KBM-7 (cell line): ENCODE results near the gene DPP6.

Experiments used
- DNase-seq: peaks from one replicate; pipeline ENCODE4 v3.0.0-alpha.2; 2015
- in situ Hi-C: fragments of 300-500 bp; cut with MboI; formaldehyde crosslinking; loops from 2 replicates; pipeline ENCODE4 v1.14.3; 2020; ENCODE audit warnings: low sequenced_read_pairs, low pct_unique_long_range_greater_than_20kb, mixed read lengths

DPP6 gene

DNA sequence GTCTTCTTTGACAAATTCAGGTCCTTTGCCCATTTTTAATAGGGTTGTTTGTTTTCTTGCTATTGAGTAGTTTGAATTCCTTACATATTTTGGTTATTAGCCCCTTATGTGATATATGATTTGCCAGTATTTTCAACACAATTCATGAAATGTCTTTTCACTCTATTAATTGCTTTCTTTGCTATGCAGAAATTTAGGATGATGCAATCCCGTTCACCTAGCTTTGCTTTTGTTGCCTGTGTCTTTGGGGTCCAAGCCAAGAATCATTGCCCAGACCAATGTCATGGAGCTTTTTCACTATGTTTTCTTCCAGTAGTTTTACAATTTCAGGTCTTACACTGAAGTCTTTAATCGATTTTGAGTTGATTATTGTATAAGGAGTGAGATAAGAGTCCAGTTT is 796.3 kb downstream of the DPP6 start:
- in situ Hi-C loops: no loop called here
- no peak for DNase-seq

DNA sequence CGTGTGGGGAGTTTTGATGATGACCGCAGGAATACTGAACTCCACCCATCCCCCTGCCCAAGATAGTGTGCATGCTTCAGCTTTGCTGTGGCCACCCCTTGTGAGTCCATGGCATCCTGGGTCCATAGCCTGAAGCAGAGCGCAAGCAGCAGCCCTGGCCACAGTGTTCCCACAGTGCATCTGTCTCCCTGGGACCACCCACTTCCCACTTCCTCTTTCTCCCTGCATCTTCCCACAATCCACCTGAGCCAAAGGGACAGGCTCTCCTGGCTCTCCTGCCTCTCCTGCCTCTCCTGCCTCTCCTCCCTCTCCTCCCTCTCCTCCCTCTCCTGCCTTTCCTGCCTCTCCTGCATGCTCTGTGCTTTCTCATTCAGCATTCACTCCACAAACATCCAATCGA is 800.0 kb downstream of the DPP6 start:
- in situ Hi-C loops: no loop called here
- DNase-seq: no peak

DNA sequence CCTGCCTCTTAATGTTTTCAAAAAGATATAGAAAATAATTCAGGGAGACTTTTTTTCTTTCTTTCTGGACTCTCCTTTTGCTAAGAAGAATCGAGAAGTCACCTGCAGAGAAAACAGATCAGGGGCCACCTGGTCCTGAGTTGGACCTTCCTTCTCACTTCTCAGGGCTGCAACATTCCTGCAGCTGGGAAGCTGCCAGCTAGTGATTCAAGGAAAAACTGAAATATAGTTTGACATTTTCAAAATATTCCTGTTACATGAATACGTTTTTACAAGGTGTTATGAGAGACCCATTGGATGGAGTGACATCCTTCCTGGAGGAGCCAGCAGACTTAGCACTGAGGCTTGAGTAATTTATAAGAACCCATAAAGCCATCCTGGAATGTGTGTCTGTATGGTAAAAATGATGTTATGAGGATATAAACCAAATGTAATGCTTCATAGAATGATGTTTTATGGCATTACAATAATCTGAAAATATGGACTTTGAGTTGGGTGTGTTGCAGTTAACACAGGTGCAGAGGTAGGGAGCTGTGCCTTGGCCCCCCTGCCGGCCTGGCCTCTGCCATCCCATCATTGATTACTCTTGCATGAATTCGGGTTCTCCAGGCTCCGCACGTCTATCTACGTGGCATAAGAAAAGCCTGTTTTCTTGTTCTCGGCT is 801.0 kb downstream of the DPP6 start:
- DNase-seq: no peak
- in situ Hi-C loops: no loop called here

DNA sequence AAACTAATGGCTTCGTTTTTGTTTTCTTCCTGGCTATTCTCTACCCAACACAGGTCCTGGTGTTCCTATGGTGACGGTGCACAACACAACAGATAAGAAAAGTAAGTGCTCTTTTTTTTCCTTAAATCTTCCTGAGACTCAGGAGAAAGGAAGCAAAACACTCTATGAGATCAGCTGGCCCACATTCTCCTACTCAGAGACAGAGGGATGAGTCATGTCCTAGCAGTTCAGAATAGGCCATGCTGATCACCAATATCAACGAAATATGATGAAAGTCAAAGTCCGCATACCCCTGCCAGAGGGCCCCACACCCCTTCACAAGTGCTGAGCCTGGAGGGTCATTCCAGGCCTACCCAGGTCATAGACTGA is 801.5 kb downstream of the DPP6 start:
- in situ Hi-C loops: no loop called here

DNA sequence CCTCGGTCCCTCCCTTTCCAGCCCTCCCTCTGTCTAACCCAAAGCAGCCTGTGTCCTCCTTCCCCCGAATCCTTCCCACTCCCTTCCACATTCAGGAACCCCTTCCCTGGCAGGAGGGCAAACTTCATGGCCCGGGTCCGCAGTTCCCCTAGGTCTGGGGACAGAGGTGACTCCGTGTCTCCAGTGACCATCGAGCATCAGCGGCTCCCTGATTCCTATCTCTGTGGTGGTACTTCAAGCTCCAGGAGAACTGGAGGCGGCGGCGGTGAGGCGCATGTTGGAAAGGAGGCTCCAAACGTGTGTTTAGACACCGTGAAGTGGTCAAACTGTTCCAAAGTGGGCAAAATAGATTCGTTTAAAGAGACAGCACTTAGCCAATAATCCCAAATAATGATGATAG is 802.6 kb downstream of the DPP6 start:
- no peak for DNase-seq
- in situ Hi-C loops: no loop called here

More for the DNA sequence above, 801.5 kb downstream of the DPP6 start:
- no peak for DNase-seq

DNA sequence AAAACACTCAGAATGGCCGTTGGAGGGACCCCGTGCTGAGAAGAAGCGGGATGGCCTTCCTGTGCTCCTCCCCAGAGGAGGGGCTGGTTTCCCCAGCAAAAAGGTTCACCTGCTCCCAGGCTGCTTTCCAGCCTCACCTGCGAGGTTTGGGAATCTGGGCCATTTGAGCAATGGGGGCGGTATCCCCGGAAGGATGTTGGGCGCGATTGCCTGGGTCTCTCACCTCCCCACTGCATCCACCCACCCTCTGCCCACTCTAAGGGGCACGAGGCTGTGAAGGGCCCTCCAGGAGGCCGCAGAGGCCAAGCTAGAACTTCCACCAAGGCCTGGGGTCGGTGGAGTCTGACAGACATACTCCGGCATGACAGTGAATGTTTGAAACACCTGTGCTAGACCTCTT is 803.2 kb downstream of the DPP6 start:
- in situ Hi-C loops: no loop called here
- DNase-seq: no peak

DNA sequence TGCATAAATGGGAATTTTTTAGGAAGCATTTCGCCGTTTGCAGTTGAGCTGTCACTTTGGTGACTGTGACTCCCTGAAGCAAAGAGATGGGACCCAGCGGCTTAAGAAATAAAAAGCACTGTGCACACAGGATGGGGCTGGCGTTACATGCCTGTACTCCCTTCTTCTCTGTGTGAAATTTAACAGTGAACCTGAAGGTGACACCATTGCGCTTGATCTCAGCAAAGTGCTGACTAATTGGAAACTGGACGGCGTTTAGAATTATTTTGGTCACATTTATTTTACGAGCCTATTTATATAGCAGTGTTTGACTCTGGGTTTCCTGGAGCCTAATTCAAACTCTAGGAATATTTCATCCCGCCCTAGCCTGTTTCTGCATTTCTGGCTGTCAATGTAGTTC is 804.5 kb downstream of the DPP6 start:
- in situ Hi-C loops: no loop called here
- DNase-seq: no peak

DNA sequence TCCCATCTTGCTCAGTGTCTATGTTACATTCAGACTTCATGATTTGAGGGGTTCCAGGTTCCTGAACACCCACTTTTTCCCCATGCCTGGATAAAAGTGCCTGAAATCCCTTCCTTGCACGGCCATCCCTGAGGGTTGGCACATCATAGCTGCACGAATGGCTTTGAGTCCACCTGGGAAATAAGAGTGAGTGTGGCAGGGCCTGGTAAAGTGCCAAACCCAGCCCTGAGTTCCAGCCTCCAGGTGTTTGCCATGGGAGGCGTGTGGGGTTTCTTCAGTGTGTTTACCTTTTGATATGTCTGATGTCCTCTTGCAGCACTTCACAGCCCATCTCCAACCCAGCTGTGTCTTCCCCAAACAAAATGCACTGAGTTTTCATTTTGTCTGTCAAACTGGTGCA is 805.0 kb downstream of the DPP6 start:
- no peak for DNase-seq

DNA sequence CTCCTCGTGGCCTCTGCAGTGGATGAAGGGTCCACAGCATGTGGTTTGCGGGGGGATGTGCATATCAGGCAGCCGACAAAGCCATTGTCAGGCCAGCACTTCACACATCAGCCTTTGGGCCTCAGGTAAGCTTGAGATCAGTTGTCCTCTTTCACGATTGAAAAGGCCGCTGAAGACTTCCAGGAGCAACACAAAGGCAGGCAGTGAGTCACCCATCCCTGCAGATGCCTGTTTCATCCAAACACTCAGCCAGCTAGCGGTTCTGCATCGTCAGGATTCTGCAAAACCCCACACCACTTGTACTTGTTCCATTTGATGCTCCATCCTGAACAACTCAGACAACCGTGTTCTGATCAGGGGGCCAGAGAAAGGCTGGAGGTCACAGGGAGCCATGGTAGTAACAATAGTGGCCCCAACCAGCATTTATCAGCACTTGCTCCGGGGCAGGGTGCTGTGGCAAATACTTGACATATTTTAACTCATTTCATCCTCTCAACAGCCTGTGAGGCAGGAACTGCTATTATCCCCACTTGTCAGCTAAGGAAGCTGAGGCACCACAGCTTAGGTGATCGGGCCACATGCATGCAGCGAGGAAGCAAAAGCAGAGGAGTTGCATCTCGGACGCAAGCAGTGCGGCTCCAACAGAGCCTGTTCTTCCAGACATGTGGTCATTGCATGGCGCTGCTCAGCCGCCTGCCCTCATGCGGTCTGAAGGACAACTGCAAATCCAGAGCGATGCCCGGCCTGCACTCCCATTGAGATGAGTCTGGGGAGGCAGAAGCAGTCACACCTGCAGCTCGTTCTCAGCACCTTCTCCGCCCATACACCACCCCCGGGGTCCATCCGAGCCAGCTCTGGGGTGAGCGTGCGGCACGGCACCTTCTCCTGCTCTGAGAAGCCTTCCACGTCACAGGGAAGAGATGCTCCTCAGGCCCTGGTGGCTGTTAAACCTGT is 805.8 kb downstream of the DPP6 start:
- in situ Hi-C loops: no loop called here
- no peak for DNase-seq

More for the DNA sequence above, 805.0 kb downstream of the DPP6 start:
- in situ Hi-C loops: no loop called here

DNA sequence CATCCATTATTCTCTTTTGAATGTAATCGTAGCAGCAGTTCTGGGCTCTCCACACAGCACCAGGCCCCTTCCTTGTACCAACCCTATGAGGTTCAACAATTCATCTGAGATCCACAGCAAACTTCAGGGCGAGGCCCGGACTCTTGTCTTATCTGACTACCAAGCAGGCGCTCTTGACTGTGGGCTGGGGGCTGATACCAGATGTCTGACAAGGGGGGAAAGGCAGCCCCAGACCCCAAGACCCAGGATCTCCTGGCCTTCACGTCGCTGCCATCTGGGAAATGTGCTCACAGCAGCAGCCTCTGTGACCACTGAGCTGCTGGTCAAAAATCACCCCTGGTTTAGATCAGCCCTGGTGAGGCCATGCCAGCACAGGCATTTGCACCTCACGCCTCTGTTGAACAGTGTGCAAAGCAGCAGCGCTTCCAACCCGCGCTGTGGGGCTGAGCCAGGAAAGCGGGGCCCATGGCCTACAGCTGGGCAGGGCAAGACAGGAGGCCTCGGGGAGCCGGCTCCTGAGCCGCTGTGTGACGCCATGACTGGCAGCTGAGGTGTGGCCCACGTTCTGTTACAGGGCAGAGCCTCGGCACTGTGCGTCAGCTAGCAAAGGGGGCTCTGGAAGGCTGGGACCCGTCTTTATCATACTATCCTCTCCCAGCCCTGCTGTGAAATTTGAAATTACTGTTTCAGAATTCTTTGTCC is 806.8 kb downstream of the DPP6 start:
- in situ Hi-C loops: no loop called here
- no peak for DNase-seq

DNA sequence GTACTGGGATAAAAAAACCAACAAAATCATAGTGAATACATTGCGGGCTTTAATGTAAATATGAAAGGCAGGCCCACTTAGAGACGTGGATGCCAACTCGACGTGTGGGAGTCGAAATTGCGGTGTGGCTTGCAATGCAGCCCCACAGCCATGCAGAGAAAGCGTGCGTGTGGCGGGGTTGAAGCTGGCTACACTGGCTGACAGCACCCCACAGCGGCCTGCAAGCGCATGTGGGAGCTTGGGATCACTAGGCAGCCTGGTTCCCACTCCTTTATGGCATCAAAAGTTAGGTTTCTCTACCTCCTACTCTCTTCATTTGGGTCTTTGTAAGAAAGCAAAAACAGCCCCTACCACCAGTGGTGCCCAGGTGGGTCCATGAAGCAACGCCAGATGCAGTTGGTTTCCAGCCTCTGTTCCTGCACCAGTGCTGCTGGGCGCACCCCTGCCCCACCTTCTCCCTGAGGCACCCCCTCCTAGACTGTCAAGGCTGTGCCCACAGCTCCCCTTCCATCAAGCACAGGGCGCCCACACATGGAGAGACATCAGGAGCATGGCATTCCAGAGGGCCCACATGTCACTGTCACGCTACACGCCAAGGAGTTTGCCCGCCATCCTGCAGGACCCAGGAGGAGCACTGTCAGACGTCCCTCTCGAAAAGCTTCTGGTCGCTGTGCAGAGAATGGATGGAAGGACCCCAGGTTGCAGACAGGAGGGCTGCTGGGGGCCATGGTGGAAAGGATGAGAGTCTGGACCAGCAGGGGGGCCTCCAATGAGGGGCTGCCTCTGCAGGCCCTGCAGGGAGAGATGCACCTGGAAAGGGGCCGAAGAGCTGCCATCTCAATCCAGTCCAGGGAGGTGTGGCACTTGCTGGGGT is 807.8 kb downstream of the DPP6 start:
- in situ Hi-C loops: no loop called here
- no peak for DNase-seq

DNA sequence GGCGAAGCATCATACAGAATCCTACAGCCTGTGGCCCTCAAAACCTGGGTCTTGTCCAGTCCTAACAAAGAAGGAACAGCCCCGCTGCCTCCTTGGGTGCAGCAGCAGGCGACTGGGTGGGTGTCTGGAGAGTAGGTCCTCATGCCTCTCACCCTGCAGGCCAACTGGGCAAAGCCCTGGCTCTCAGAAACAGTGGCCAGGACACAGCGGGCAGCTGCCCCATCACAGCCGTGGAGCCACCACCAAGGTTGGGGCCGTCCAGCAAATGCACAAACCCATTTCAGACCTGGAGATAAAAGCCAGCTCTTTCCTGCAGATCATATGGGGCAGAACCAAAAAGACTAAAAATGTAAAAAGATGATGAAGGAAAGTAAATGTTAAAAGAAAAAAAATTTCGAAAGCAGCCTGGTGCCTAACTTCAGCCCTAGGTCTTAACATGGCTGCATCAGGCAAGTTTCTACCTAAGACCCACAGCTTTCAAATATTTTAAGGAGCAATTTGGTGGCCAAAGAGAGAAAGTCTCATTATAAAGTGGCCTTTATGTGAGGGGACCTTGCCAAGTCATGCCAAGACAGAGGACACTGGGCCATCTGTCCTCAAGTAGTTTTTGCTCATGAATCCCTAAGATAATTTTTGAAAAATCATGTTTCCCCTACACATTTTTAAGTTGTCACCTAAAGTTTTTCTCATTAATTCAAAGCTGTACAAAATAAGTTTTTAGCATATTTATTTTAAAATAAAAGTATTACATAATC is 808.6 kb downstream of the DPP6 start:
- in situ Hi-C loops: no loop called here
- DNase-seq: no peak

DNA sequence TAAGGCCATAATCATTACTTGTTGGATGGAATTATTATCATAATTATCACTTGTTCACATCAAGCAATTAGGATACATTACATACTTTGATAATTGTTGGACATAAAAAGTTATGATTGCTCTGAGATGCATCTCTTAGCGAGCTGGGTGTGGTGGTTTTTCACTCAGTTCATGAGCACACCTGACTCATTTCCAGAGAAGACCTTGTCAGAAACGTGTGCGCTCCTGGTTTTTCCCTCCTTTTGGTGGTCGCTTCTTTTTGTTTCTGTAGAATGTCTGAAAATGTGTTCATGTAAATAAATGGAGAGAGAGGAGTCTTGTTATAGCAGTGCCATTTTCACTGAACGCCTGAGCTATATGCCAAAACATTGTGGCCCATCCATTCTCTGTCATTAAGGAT is 809.4 kb downstream of the DPP6 start:
- in situ Hi-C loops: no loop called here

DNA sequence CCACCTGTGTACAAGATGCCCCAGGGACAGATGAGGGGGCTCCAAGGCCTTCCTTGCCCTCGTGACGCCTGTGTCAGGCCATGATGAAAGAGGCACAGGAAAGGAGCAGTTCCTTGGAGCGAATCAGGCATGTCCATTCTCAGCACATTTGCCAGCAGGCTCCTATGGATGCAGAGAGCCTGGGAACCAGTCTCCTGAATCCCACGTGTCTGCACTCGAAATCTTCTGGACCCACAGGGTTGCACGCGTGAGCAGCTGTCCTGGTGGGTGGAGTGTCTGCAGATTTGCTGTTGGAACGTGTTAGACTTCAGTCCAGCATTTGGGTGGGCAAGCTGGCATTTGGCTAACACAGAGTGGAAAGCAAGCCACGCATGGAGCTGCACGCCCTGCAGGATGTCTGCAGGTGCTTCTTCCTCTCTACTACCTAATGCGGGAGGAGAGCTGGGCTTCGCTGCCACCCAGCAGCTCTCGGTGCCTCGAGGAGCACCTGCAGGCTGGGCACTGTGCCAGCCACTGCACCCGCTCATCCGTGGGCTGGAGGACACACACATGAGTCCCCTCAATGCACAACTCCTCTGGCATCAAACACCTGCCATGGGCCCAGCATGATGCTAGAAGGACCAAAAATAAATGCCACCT is 810.1 kb downstream of the DPP6 start:
- in situ Hi-C loops: no loop called here
- no peak for DNase-seq

More for the DNA sequence above, 809.4 kb downstream of the DPP6 start:
- DNase-seq: no peak

DNA sequence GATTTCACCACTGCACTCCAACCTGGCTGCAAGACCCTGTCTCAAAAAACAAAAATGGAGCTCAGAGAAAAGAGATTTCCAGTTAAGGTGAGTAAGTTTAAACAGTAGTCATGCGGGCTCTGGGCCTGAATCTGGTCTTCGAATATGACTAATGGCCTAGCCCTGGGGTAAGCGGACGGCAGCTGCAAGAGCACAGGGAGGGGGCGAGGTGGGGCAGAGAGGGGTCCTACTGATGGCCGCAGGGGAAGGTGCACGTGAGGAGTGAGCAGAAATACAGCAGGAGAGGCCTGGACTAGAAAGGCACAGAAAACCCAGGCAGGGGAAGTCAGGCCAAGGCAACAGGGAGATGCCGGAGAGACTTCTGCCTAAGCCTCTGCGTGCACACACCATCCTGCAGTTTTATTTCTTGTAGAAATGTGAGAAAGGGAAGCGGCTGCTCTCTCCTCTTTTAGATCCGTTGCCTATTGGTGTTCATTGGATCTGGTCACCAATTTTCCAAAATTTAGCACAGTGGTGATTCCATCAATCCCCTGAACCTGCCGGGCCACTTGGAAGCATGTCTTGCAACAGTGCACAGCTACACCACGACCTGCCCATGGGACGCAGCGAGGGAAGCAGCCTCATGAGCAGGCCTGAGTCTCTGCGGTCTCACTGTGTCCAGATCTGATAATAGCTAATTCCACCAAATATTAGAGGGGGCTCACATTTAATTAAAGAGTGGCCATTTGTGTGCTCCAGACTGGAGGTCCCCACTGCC is 811.7 kb downstream of the DPP6 start:
- in situ Hi-C loops: no loop called here
- no peak for DNase-seq

DNA sequence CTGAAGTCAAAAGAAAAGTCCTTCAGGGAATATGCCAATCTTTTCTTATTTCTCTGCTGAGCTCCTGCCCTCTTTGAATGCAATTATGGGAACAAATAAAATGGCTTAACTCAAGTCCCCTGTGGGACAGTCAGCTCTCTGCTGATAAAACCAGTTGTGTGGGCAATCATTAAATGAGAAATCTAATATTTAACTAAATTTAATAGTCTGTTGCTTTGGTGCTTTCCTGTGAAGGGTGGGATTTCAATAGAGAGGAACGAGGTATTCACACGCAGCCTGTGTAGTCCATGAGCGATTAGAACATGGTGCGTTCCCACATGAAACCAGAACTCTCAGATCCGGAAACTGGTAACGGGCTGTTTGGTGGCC is 812.3 kb downstream of the DPP6 start:
- in situ Hi-C loops: no loop called here
- DNase-seq: no peak

DNA sequence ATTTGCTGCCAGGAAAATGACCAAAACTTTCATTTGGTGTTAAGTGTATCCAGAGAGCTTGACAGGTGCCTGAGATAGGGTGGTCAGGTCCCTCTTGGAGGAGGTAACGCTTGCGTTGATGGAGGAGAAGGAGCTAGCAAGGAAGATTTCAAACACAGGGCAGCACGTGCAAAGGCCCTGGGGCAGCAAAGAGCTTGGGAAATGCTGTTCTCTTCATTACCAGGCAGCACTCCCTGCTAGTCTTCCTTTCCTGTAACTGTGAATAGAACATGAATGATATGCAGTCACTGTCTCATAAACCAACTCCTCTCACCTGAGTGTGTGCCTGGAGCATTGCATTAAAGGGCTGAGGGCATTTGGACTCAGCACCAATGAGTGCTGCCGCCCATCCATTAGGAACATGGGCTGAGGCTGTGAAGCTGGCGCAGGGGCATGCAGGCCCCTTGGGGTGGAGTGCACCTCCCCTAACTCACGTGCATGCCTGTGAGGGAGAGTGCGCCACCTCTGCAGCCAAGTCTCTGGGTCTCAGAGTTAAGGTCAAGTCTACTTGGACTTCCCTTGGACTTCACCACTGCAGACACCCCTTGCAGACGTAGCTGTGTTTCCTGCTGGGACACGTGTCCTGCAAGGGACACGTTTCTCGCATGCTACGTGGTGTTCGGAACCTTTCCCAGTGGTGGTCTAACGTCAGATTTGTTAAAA is 813.9 kb downstream of the DPP6 start:
- no peak for DNase-seq
- in situ Hi-C loops: no loop called here
